Measurements from ENCODE around the gene MAML2. TPM values are rescaled to one million over a fixed set of nuclear protein-coding genes. Genes with fewer than 3 reads are reported as not detected.

Gene MAML2
- total and polyA plus RNA-seq, 2 of the 13 experiments (the other 11 are each of a cell fraction or from before 2014, with no cell fraction given) = 2.3 to 25.9 TPM

DNA sequence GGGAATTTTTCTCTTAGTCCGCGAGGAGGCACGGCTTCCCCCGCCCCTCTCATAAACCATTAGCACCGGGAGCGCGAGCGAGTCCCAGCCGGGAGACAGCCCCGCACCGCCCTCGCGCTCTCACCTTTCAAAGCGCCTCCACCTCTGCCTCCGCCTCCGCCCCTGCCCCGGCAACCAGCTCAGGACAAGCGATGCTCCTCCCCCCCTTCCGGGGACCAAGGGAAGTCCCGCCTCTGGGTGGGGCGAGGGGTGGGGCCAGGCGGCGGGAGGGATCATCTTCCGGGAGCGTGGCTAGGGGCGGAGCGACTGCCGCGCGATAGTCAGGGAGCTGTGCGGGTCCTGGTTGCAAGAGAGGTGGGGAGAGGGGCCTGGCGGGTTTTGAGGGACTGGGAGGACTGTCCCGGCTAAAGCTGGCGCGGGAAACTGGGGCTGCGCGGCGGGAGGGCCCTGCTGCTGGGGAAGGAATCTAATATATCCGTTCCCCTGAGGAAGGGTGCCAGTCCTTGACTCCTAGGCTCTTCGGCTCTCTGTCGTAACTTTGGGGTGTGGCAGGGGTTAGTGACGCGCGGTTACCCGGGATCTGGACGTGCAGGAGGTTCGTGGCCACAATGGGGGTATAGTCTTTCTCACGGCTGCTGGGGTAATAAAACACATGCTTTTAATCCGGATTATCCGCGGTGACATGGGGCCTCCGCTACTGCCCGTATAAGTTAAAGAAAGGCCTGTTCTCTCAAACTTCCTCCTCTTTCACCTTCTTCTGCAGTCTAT, 46.9 kb upstream of the MAML2 start, which contains the start of the genes CCDC82 and JRKL (continued):
- TF ChIP-seq, protein P1, sequence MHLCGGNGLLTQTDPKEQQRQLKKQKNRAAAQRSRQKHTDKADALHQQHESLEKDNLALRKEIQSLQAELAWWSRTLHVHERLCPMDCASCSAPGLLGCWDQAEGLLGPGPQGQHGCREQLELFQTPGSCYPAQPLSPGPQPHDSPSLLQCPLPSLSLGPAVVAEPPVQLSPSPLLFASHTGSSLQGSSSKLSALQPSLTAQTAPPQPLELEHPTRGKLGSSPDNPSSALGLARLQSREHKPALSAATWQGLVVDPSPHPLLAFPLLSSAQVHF (CRISPR knock-in tag; IDR thresholded peaks at IDR 0.05) = 0 out of 2 replicates have a peak, but pooled peaks have one; percentile 14
- TF ChIP-seq ZNF260 (CRISPR knock-in tag; IDR thresholded peaks at IDR 0.05; ENCODE audit: borderline replicate concordance, low read depth) (no peak), ZNF589 (CRISPR knock-in tag; conservative IDR thresholded peaks at IDR 0.05) (0 out of 2 replicates have a peak, but pooled peaks have one; percentile 66), RAD21 (CRISPR knock-in tag; IDR thresholded peaks at IDR 0.05) (0 out of 2 replicates have a peak, but pooled peaks have one; percentile 33), BCLAF1 (IDR thresholded peaks at IDR 0.05) (no peak), HMG20B (CRISPR knock-in tag; conservative IDR thresholded peaks at IDR 0.05) (no peak), CREB3 (CRISPR knock-in tag; IDR thresholded peaks at IDR 0.05) (0 out of 2 replicates have a peak, but pooled peaks have one; percentile 64), U2AF2 (IDR thresholded peaks at IDR 0.05; ENCODE audit: low read depth, low read length) (no peak), ZBTB7B (CRISPR knock-in tag; IDR thresholded peaks at IDR 0.05) (peak; percentile 52; the same call in 1 of the 2 replicates), ZNF609 (CRISPR knock-in tag; IDR thresholded peaks at IDR 0.05; ENCODE audit: borderline replicate concordance) (no peak), FIP1L1 (IDR thresholded peaks at IDR 0.05; ENCODE audit: borderline replicate concordance, insufficient read depth, low read depth, low read length) (no peak), U2AF1 (optimal IDR thresholded peaks at IDR 0.05; ENCODE audit: low read depth, low read length) (no peak), NR2F6 (IDR thresholded peaks at IDR 0.05) (no peak), NR2F6 (CRISPR knock-in tag; IDR thresholded peaks at IDR 0.05) (peak; percentile 45), ETS1 (CRISPR knock-in tag; IDR thresholded peaks at IDR 0.05) (no peak), SNAPC2 (CRISPR knock-in tag; IDR thresholded peaks at IDR 0.05) (peak; percentile 87; the same call in 1 of the 2 replicates)
- TF ChIP-seq, protein P2, sequence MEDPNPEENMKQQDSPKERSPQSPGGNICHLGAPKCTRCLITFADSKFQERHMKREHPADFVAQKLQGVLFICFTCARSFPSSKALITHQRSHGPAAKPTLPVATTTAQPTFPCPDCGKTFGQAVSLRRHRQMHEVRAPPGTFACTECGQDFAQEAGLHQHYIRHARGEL (CRISPR knock-in tag; IDR thresholded peaks at IDR 0.05) = no peak
